Measurements from ENCODE around the gene RTL10.
"Not testable (repeated sequence)": the region's sequence is repeated elsewhere in the genome, so short reads cannot be mapped to it uniquely, and the experiment has no call there.

Gene RTL10

DNA sequence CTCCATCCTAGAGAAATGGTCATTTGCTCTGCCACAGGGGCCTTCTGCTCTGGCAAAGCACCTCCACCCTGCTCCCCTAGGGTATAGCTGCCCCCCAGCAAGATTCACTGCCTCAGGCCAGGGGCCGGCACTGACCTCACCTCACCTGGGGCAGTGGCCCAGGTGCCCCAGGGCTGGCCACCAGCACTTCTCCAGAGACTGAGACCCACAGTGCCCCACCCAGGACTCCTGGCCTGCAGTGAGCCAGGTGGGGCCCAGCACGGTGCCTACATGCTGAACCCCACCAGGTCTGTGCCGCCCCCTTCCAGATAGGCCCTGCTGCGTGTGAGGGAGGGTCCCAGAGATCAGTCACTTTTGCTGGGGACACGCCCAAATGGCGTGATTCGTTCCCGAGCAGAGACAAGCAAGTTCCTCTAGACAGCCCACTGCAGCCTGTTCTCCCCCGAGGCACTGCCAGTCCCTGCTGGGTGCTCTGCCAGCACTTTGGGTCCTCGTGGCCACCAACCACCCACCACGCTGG, 10.8 kb downstream of the RTL10 start:
- DNase-seq (ENCODE audit: low spot score): no peak

DNA sequence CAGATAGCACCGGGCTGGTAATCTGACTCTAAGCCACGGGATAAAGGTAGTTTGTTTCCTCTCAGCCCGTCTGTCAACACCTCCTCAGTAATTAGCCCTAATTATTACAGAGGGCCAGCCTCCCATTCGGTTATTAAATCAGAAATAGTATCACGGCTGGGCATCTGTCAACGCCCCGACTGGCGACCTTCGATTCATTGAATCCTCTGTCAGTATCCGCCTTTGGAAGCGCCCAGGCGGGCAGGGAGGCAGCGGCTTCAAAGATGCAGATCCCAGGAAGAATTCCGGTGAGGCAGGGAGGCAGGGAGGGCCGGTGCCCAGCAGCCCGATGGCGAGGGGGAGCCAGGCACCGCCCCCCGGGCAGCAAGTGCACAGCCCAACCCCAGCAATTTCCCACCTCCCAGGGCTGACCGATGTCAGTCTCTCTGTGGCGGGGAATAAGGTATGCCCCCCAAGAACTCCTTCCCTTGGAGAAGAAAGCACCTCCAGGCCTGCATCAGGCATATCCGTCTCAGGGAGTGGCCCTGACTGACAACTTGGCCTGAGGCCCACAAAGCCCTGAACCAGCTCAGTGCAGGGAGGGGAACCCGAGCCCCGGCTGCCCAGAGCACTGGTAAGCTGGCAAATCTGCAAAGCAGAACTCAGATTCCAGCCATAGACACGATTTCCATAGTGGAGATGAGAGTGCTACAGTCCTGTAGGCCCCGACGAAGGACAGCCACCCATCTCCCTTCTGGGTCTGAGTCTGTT, 11.4 kb downstream of the RTL10 start:
- DNase-seq (ENCODE audit: low spot score): no peak

DNA sequence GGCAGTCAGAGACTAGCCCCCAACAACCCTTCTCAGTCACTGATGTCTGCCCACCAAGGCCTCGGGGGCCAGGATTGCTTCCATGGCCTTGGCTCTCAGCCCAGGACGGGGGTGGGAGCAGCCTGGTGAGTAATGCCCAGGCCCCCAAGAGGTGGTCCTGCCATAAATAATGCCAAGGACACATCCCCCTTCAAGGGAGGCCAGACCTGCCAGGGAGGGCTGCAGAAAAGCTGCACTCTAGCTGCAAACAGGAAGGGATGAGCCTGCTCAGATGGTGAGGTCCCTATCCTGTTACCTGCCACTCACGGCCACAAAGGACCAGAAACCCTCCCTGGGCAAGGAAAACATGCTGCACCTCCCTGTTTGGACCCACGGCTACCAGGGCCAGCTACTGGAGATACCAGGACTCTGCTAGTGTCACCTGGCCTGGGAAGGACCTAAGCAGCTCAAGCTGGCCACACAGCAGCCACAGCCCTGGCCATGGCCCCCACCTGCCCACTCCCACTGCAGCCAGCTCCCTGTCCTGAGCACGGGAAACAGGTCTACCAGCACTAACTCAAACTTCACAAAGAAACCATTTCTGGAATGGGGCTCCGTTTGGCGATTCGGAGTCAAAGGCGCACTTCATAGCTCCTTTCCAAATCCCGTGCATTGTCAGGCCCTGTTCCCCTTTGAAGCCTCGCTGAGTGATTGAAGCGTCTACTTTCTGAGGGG, 12.1 kb downstream of the RTL10 start:
- no peak for DNase-seq (ENCODE audit: low spot score)

DNA sequence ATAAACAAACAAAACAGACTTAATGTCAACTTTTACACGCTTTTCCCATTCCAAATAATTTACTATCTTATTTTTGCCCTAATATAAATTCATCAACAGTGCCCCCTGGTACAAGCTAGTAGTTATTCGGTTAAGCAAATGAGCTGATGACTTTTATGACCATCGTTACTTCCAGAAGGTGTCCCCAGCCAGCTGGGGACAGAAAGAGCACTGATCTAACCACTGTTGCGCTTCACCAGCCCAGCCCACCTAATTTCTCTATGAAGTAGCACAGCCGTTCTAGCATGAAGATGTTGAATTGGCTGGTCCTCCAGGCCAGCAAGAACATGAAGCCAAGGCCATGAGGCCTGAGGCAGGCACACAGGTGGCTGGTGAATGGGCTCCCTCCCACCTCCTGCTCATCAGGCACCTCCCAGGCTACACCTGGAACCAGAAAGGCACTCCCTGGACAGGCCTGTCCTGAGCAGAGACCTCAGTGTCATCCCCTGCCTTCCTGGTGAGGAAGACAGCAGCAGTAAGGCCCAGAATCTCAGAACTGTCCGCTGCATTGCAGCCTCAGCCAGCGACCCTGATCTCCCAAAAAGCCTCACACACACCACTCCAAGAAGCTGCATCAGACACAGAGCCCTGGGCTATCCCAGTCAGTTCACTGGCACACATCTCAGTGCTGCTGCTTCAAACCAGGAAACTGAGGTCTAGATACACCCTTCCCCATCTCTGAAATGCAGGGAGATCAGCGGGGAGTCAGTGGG, 12.9 kb downstream of the RTL10 start:
- DNase-seq (ENCODE audit: low spot score): no peak

DNA sequence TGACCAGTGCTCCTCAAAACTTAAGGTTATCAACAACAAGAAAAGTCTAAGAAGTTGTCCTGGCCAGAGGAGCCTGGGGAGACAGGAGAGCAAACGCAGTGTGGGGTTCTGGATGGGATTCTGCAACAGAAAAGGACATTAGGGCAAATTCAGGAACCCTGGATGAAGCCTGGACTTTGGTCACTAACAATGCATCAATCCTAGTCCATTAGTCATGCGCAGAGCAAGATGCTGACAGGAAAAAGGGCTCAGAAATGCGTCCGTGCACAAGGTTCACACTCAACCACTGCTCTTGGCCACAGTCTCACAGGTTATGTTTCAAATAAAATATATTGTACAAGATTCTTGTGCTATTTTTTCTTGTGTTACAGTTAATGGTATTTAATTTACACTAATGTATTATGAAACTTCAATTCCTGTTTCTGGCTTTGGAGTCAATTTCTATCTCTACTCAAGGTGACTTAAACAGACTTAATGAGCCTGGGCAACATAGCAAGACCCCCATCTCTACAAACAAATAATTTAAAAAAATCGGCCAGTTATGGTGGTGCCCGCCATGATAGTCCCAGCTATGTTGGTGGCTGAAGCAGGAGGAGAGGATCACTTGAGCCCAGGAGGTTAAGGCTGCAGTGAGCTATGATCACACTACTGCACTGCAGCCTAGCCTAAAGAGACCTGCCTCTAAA, 13.6 kb downstream of the RTL10 start:
- no peak for DNase-seq (ENCODE audit: low spot score)

DNA sequence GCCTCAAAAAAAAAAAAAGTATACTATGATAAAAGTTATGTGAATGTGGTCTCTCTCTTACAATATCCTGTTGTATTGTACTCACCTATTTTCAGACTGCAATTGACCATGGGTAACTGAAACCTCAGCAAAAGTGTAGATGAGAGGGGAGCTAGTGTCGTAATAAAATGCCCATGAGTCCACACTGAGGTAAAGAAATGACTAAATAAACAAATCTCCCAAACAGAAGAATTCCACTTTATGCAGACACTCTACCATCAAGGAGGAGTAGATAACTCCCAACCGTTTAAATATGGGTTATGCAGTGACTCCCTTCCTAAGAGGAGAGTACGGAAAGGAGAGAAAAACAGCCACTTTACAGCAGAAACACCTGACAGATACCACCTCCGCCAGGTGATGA, 14.6 kb downstream of the RTL10 start:
- no peak for DNase-seq (ENCODE audit: low spot score)

DNA sequence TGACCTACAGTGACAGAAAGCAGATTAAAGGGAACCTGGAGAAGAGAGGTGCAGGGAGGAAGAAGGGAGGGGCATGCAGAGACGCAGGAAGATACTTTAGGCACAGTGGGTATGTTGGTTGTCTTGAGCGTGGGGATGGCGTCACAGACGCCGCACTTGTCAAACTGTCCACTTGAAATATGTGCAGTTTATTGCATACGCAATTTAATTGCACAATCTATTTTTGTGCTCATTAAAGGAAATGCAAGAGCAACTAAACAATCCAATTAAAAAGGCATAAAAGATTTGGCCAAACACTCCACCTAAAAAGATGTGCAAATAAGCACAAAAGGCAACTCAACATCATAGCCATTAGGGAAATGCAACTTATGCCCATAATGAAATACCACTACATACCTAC, 16.8 kb downstream of the RTL10 start:
- DNase-seq (ENCODE audit: low spot score): no peak

DNA sequence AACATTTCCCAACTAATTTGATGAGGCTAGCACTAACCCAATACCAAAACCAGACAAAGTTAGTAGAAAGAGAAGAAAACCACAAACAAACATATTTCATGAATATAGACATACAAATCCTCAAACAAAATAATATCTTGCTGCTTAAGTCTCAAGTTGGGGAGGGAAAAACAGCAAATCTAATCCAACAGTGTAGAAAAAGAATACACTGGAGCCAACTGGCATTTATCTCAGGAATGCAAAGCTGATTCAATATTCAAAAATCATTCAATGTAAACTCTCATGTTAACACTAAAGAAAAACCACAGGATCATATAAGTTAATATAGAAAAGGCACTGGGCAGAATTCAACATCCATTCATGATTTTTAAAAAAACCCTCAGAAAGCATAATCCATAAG, 18.2 kb downstream of the RTL10 start:
- DNase-seq (ENCODE audit: low spot score): no peak

DNA sequence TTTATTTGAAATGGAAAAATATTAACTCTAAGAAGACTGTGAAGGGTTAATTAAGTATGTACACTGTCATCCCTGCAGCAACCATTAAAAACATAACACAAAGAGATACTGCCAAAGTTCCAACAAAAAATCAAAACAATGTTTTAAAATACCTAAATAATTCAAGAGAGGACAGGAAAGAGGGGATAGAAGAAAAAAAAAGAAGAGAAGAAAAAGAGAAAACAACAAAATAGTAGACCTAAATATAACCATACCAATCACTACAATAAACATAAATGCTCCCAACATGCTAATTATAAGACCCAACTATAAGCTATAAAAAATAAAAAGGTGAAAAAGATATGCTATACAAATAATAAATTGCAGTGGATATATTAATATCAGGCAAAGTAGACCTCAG, 20.1 kb downstream of the RTL10 start:
- DNase-seq (ENCODE audit: low spot score): no peak

DNA sequence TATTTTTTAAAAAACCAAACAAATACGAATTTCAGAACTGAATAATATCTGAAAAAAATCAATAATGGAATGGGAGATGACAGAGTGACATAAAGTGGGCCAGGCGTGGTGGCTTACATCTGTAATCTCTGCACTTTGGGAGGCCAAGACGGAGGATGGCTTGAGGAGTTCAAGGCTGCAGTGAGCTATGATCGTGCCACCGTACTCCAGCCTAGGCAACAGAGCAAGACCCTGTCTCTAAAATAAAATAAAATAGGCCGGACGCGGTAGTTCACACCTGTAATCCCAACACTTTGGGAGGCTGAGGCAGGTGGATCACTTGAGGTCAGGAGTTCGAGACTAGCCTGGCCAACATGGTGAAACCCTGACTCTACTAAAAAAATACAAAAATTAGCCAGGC, 21.3 kb downstream of the RTL10 start:
- DNase-seq (ENCODE audit: low spot score): not testable (repeated sequence)

DNA sequence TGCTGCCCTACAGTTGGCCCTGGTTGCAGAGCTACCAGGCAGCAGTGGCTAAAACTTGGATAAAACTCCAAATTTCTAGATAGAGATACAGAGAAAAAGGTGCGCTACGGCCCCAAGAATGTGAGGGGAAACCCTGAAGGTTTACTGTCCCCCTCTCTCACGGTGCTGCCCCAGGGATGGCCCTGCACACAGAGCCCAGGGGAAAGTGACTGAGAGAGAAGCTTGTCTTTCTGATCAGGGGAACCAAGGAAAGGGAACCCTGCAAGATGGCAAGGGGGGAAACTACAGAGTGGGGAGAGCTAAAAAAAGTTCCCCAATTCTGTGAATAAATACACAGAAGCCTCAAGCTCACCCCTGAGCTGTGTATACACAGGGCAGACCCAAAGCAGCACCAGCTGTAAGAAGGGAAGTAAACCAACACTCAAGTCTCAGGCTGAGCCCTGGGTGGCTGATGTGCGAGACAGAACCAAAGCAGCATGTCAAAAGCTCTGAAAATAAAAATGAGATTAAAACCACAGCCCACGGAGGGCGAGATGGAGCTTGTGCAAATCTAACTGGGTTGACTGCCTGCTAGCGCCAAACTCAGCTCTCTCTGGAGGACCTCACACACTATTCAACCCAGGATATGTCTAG, 22.1 kb downstream of the RTL10 start:
- DNase-seq (ENCODE audit: low spot score): no peak

DNA sequence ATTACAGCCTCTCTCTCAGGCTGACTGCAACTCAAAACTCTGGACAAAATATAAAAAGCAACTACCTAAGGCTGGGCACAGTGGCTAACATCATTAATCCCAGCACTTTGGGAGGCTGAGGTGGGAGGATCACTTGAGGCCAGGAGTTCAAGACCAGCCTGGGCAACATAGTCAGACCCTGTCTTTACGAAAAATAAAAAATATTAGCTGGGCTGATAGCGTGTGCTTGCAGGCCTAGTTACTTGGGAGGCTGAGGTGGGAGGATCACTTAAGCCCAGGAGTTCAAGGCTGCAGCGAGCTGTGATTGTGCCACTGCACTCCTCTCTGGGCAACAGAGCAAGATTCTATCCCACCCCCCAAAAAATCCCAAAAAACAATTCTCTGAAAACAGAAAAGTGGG, 22.7 kb downstream of the RTL10 start:
- DNase-seq (ENCODE audit: low spot score): not testable (repeated sequence)

DNA sequence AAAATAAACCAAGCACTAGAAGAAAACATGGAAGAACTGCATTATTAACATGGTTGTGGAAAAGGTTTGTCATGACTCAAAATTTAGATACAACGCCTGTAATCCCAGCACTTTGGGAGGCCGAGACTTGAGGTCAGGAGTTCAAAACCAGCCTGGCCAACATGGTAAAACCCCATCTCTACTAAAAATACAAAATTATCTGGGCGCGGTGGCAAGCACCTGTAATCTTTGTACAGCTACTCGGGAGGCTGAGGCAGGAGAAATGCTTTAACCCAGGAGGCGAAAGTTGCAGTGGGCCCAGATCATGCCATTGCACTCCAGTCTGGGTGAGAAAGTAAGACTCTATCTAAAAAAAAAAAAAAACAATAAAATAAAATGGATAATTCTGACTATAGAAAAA, 23.7 kb downstream of the RTL10 start:
- DNase-seq (ENCODE audit: low spot score): no peak

DNA sequence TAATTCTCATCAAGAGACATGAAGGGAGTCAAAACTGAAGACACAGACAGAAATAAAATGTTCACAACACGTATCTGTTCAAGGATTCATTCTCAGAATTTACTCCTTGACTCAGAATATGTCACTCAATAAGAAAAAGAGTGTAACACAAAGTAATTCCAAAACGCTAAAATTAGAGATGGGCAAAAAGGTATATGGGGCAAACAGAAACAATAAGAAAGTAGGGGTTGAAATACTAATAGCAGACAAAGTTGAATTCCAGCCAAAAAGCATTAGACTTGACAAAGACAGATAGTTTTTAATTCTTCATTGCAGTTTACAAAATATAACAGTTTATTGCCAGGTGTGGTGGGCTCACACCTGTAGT, 26.7 kb downstream of the RTL10 start:
- DNase-seq (ENCODE audit: low spot score): no peak

DNA sequence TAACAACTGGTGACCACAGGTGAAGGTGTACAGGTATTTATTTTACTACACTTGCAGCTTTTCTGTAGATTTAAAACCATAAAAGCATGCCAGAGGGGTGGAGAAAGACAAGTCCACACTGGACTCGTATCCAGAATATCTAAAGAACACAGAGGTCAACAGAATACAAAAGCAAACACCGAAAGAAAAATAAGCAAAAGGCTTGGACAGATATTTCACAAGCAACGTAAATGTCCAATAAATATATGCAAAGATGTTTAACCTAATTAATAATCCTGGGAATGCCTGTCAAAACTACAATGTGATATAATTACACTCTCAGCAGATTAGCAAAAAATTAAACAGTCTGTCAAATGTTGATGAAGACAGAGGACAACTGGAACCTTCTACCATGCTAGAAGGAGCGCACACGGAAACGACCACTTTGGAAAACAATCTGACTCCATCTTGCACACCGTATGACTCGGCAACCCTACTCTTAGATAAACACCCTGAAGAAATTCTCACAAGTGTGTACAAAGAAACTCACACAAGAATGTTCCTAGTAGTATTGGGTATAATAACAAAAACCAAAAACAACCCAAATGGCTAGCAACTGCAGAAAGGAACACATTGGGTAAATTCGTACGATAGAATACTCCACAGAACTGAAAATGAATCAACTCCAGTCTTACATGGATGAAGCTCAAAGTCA, 27.2 kb downstream of the RTL10 start:
- DNase-seq (ENCODE audit: low spot score): no peak

DNA sequence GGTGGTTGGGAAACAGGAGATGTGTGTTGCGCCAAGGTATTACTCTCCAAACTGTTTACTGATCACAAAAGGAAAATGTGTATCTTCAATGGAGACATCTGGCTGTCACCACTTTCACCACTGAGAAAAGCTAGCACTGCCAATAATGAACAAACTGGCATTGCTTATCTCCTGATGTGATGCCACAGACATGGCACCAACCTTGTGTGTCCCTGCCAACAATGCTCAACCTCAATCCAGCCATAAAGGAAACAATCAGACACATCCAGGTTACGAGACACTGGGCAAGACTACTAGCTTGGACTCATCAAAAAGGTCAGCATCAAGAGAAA, 28.1 kb downstream of the RTL10 start:
- DNase-seq (ENCODE audit: low spot score): no peak

DNA sequence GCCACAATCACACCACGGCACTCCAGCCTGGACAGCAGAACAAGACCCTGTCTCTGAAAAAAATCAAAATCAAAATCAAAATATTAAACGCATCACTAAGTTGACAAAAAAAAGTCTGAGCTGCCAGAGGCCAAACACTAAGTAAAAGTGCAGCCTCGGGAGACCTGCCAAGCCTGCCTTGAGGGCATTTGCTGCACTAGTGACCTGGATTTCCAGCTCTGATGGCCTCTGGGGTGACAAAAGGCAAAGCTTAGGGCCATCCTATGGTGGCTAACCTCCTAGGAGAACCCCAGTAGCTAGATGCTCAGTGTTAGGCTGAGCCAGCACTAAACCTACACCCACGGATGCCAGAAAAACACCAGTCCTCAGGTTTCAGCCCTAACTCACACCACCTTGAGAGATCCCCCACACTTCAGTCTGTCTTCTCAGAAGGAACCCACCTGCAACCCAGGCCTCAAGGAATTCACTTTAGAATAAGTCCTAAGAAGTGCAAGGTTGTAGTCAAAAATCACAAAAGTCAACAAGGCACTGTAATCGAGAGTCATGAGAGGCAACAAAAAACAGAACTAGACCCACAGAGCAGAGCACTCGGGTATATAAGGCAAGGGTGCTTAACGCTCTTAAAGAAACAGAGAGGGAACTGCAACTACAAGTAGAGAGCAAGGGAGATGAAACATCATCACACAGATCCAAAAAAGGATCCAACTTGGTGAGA, 28.6 kb downstream of the RTL10 start:
- DNase-seq (ENCODE audit: low spot score): no peak

DNA sequence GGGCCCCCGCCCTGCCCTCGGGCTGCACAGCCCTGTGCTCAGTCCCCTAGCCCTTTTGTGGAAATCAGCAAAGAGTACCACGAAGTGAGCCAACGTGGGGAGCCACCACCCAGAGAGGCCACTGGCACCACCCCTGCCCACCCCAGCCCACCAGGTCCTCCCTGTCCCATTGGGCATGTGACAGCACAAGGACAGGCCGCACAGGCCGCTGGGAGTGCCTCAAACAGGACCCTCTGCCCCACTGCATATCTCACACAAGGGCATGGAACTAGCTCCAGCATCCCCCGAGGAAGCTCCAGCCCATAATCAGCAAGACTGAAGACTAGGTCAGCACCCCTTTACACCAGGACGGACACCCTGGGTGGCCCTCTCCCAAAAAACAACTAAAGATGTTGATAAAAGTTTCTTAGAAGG, 29.7 kb downstream of the RTL10 start:
- no peak for DNase-seq (ENCODE audit: low spot score)

DNA sequence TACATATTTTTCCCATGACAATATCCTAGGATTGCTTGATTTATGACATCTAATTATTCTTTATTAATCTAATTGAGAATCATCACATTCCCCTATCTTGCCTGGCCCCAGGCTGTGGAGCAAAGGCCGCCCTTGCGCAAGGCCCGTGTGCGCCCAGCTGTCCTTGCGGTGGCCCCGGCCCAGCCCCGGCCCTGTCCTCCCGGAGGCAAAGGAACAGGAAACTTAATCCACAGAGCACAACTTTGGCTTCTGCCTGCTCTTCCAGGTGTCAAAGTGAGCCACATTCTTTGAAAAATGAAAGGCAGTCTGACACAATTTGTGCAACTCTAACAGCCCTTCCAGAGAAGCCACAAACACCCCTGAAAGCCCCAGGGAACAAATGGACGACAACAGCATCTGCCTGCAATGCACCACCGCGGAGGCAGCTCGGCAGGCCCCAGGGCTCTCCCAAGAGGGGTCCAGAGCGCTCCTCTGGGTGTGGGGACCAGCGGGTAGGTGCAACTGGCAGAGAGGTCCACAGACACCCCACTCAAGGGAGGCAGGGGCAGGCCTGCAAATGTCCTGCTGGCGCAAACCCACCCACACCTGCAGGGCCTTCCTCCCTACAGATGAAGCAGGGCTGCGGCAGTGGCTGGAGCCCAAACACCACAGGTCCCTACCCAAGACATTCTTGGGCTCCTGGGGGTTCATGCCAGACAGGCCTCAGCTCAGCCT, 30.3 kb downstream of the RTL10 start:
- DNase-seq (ENCODE audit: low spot score): no peak

DNA sequence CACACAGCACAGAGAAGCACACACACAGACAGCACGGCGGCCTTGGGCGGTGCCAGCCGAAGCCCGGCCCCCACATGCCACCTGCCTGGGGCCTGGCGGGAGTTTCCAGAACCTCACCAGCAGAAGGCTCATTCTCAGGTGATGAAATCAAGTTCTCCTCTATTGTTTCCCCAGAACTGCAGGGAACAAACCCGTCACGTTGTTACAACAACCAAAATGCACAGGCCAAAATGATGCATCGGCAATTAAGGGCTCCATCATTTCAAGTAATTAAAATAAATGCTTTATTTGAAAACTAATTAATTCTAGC, 30.8 kb downstream of the RTL10 start:
- no peak for DNase-seq (ENCODE audit: low spot score)

All from CD4-positive, alpha-beta T cell treated with Interleukin-2 at 100 ng/mL for 4 hours (primary cell).